GM18868 (cell line): ENCODE results near the gene CCDC40.
"Not testable (repeated sequence)": the region's sequence is repeated elsewhere in the genome, so short reads cannot be mapped to it uniquely, and the experiment has no call there.

ENCODE experiments used
- ATAC-seq: cut with Tn5 transposase; IDR thresholded peaks from one replicate; pipeline ENCODE4 v1.9.1; 2021; ENCODE audit warnings: mild to moderate bottlenecking, moderate library complexity; ENCODE audit not compliant: unreplicated experiment

The CCDC40 gene

DNA sequence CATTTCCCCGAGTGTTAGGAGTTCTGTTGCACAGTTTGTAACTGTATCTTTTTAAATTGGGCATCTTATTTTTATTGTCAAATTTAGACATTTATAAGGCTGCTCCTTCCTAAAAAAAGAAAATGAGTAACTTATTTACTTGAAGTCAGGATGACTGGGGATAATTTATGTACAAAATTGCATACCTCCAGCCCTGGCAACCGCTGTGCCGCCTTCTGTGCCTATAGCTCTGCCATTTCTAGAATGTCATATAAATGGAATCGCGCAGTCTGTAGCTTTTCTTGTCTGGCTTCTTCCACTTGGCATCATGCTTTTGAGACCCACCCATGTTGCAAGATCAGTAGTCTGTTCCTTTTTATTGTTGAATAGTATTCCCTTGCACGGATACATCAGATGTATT lies 36.0 kb downstream of the CCDC40 start:
- ATAC-seq = no peak

DNA sequence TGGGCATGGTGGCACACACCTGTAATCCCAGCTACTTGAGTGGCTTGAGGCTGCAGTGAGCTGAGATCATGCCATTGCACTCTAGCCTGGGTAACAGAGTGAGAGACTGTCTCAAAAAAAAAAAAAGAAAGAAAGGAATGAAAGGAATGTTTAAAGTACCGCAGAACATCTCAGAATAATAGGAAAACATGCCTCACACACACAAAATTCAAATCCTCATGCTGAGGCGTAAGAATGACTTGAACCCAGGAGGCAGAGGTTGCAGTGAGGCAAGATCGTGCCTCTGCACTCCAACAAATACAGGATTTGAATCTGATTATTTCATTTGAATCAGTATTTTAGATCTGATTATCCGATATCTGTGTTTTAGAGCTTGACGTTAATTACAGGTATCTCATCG lies 43.6 kb downstream of the CCDC40 start:
- no peak for ATAC-seq

DNA sequence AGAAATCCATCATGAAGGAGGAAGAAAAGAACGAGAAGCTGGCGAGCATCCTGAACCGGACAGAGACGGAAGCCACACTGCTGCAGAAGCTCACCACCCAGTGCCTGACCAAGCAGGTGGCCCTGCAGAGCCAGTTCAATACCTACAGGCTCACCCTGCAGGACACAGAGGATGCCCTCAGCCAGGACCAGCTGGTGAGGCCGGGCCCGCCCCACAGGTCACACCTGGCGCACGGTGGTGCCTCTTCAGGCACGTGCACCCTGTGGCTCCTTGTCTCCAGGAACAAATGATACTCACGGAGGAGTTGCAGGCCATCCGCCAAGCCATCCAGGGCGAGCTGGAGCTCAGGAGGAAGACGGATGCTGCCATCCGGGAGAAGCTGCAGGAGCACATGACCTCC lies 45.2 kb downstream of the CCDC40 start:
- no peak for ATAC-seq

DNA sequence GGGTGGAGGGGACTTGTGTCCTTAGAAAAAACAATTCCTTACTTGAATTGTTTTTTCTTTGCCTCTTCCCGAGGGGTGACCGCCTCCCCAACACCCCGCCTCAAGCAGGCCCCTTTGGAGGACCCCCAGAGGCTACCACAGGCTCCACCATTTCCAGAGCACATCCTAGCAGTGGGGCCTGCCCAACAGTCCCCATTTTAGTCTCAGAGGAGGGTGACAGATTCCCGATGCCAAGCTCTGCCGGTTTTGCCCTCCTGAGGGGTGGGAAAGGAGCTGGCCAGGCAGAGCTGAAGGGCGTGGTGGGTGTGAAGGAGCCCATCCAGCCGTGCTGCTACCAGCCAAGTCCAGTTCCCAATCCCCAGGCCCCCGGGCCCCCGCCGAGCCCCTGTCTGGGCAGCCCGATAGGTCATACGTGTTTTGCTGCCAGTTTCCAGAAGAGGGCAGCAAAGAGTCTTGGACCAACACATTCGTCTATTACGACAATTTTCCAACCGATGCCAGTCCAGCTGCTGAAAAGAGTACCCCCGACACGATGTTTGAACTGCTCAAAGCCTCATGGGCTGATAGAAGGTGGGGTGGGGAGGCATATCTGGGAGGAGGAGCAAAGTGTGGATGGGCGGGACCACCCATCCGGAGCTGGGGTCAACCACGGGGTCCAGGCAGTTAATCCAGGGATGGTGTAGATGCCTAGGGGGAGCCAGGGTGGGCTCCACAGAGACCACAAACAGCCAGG lies 46.1 kb downstream of the CCDC40 start:
- ATAC-seq = no peak

DNA sequence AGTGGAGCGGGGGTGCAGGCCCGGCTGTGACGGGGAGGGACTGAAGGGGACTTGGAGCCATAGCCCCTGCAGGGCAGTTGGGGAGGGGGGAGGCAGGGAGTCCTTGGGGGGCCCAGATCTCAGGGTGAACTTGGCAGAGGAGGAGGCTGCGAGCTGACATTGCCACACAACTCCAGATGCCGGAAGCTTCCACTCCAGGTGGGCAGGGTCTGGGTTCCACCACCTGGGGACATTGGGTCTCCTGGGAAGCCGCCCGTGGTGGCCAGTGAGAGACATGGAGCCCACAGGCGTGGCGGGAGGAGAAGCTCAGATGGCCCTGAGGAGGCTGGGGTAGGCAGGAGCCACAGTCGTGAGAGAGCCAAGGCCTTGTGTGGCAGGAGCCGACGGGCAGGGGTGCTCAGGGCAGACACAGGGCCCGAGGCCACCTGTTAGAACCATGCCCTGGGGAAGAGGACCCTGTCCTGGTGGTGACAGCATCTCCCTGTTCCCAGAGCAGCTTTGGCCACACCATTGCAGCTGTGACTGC lies 46.8 kb downstream of the CCDC40 start:
- no peak for ATAC-seq

DNA sequence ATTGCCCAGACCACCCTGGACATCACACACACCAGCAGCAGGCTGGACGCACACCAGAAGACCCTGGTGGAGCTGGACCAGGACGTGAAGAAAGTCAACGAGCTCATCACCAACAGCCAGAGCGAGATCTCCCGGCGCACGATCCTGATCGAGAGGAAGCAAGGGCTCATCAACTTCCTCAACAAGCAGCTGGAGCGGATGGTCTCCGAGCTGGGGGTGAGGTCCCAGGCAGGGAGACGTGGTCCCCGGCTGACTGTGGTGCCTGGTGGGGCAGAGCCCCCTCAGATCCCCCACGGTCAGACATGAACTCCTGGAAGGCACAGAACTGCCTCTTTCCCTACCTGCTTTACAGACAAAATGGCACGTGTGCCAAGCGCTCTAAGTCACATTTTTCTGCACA lies 48.3 kb downstream of the CCDC40 start:
- ATAC-seq = no peak

DNA sequence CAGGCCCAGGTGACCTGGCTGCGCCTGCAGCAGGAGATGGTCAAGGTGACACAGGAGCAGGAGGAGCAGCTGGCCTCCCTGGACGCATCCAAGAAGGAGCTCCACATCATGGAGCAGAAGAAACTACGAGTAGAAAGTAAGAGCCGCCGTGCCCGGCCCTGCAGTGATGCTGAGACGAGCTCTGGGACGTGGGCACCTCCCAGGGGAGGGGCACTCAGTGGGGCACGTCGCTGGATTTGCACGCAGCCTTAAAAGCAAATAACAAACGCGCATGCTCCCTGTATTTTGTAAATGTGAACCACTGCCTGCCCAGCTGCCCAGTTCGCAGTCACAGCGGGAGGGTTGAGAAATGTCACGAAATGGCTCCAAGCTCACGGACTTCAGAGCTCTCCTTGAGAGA lies 49.6 kb downstream of the CCDC40 start:
- no peak for ATAC-seq

DNA sequence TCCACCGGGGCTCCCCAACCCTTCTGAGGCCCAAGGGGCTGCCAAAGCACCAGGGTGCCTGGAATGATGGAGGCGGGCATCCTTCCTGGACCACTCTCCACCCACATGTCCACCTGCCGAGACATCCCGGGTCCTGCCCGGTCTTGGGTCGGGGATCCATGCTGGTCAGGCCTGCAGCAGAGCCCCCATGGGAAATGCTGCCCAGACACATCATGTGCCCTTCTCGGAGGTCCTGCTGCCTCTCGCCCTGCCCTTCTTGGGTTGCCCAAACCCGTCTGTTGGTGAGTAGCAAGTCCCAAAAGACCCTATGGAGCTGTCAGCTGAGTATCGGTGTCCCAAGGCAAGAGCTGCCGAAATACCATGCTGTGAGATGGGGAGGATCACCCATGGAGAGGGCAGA lies 50.2 kb downstream of the CCDC40 start:
- no peak for ATAC-seq

DNA sequence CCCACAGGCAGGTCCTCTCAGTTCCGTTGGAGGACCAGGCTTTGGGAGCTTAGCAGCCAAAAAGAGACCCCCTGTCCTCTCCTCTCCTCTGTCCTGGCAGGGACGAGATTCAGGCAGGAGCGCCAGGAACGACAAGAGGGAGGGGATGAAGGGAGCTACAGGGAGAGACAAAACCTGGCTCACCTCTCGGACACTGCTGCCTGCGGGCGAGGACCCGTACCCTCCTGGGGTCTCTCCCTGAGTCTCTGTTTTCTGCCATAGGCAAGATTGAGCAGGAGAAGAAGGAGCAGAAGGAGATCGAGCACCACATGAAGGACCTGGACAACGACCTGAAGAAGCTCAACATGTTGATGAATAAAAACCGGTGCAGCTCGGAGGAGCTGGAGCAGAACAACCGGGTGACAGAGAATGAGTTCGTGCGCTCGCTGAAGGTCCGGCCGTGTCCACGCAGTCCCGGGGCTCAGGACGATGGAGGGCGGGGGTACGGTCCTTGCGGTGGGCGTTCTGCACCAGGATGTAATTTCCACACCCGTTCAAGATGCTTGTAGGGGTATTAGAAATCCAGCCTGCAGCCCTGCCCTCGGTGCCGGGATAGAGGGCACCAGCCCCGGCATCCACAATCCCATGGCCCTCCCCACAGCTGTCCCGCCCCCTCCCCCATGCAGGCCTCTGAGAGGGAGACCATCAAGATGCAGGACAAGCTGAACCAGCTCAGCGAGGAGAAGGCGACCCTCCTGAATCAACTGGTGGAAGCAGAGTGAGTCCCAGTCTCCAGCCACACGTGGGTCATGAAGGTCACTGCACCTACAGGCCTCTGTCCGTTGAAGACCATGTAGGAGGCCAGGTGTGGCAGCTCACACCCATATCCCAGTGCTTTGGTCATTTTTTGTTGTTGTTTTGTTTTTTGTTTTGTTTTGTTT lies 51.2 kb downstream of the CCDC40 start:
- ATAC-seq = no peak

DNA sequence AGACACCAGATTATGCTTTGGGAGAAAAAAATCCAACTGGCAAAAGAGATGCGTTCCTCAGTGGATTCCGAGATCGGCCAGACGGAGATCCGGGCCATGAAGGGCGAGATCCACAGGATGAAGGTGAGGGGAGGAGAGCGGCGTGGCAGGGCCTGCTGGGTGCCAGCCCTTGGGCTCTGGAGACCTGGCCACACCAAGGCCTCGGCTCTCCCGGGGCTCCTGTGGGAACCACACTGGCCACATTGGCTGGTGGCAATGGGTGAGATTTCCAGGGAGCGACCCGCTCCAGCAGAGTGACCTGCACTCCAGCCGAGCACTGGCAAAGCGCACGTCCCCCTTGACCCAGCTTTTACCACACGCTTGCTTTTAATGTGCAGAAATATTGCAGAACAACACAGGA lies 53.3 kb downstream of the CCDC40 start:
- ATAC-seq = no peak

DNA sequence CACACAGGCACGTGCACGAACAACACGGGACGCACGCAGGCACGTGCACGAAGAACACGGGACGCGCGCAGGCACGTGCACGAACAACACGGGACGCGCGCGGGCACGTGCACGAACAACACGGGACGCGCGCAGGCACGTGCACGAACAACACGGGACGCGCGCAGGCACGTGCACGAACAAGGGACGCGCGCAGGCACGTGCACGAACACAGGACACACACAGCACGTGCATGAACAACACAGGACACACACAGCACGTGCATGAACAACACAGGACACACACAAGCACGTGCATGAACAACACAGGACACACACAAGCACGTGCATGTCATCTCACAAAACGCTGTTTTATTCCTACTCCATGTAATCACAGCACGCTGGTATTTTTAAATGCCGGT lies 53.7 kb downstream of the CCDC40 start:
- not testable (repeated sequence) for ATAC-seq

DNA sequence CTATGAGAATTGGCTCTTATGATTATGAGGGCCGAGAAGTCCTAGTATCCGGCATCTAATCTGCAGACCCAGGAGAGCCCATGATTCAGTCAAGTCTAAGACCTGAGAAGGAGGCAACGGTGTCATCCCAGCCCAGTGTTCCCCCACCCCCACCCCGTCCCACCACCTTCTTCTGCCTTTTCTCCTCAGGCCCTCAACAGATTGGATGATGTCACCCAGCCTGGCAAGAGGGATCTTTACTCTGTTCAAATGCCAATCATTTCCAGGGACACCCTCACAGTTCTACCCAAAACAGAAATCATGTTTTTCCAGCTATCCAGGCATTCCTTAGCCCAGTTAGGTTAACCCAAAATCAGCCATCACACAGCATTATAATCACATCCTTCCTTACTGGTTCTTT lies 54.9 kb downstream of the CCDC40 start:
- ATAC-seq = no peak

DNA sequence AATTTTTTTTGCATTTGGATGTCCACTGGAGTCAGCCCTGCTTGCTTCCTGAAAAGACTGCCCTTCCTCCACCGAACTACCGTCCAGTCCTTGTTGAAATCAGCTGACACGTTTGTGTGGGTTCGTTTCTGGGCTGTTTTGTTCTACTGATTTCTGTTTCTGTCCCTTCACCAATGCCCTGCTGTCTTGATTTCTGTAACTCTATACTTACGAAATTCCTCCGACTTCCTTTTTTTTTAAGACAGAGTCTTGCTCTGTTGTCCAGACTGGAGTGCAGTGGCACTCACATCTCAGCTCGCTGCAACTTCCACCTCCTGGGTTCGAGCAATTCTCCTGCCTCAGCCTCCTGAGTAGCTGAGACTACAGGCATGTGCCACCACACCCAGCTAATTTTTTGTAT lies 56.5 kb downstream of the CCDC40 start:
- ATAC-seq = no peak

DNA sequence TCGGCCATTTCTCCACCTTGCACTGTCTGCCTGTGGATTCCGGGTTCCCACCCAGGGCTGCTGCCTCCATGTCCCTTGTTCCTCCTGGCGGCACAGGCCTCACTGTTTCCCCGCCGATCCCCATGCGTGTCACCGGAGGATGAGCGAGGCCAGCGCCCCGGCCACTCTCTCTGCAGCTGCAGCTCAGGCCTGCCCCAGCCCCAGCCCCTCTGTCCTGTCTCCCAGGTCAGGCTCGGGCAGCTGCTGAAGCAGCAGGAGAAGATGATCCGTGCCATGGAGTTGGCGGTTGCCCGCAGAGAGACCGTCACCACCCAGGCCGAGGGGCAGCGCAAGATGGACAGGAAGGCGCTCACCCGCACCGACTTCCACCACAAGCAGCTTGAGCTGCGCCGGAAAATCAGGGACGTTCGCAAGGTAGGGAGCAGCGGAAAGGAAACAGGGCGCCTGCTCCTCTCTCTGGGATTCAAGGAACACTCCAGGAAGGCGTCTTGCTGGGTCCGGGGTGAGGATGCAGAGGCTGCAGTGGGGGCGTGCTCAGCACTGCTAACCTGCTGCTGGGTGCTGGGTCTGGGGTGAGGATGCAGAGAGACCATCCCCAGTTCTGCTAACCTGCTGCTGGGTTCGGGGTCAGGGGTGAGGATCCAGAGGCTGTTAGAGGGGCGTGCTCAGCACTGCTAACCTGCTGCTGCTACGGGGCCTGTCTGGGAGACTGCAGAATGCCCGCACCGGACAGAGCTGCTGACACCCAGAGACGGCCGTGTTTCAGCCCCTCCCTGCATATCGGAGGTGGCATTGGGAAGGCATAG lies 58.8 kb downstream of the CCDC40 start:
- no peak for ATAC-seq

DNA sequence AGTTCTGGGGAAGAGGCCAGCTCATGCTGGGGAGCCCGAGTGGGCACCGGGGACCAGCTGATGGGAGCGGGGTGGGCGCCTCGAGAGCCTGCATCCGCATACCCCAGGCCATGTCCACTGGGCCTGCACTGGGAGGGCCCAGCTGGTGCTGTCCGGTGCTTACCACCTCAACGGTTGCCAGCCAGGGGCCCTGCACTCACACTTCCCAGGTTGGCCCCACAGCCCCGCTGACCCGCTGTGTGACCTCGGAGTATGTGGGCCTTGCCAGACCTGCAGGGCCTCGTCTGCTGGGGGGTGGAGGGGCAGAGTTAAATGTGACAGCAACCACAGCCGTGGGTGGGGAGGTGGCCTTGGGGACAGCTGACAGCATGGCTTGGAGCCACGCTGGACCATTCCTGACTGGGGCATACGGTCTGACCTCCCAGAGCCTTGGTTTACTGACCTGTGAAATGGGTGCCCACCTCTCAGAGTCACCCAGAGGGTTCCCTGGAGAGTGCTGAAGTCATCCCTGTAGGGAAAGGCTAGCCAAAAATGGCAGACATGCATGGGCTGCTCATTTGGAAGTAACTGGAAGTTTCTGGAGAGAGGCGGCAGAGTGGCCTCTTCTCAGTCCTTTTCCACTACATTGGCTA lies 59.5 kb downstream of the CCDC40 start:
- ATAC-seq = no peak

DNA sequence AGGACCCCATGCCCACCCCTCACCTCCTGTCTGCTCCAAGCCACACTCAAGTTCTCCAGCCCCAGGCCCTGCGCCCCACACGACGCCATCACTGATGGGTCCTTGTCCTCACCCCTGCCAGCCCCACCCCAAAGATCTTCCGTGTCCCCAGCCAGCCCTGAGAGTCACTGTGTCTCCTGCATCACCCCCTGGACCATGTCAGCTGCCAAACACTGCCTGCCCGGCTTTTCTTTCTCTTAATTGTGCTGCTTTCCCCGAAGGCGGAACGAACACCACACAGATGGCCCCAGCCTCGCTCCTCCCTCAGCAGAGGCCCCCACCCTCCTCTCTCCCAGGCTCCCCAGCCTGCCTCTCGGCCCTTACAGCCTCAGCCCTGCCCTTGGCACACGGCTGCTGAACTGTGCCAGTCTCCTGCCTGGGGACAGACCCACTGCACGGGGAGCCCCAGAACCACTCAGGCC lies 60.1 kb downstream of the CCDC40 start:
- no peak for ATAC-seq

DNA sequence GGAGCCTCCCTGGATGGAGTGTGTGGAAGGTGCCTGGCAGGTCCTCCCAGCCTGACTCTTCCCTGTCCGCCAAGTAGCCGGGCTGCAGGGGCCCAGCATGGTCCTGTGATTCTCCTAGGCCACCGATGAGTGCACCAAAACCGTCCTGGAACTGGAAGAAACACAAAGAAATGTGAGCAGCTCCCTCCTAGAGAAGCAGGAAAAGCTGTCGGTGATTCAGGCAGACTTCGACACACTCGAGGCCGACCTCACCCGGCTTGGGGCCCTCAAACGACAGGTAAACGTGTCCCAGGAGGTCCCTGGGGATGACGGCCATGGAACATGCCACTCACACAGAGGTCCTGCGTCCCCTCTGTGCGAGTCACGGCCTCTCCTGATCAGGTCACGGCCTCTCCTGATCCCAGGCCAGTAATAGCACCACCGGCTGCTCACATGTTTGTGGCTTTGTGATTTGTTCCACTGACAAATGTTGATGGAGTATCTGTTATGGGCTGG lies 60.7 kb downstream of the CCDC40 start:
- no peak for ATAC-seq

DNA sequence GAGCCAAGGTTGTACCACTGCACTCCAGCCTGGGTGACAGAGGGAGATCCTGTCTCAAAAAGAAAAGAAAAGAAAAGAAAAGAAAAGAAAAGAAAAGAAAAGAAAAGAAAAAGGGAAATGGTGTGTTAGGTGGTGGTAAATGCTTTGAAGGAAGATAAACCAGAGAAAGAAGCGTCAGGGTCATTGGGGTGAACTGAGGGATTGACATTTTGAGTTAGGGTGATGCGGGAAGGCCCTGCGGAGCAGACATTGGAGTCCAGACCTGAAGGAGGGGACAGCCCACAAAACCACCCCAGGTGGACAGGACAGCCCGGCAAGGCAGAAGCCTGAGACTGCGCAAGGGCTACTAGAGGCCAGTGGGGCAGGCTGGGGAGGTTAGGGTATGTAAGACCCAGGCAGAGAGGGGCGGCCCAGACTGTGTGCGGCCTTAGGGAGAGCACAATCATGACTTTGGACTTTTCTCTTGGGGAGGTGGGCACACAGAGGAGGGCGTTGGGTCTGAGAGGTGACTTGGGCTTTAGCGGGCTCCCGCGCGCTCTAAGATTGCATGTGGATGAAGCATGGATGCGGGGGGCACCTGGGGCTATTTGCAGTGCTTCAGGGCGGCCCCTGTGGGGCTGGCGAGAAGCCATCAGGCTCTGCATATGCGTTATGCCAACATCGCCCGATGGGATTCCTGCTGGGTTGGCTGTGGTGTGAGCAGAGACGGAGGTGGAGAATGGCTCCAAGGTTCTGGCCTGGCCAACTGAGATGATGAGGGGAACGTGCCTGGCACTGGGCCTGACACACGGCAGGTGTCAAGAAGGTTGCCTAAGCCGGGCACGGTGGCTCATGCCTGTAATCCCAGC lies 61.6 kb downstream of the CCDC40 start:
- no peak for ATAC-seq

DNA sequence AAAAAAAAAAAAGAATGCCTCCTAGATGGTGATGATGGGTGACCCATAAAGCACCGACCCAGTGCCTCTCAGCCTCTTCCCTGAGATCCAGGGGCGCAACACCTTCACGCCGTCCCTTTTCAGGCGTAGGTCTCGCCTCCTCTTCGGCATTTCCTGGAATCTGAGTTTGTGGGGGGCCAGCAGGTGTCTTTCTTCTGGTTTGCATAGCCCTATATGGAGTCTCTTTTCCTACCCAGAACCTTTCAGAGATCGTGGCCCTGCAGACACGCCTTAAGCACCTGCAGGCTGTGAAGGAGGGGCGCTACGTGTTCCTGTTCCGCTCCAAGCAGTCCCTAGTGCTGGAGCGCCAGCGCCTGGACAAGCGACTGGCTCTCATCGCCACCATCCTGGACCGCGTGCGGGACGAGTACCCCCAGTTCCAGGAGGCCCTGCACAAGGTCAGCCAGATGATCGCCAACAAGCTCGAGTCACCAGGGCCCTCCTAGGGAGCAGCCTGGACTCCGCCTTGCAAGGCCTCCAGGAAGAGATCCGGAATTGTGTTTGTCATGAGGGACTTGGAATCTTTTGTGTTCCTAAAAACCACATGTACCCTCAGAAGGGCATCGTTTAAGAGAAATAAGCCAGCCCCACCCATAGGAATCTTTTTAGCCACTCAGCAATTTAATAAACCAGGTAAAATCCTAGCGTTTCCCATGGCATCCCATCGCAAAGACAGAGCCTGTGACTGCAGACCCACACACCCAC lies 63.0 kb downstream of the CCDC40 start:
- ATAC-seq = no peak
